WTC11 (cell line): ENCODE data around the gene OTOG. TPM values are rescaled to one million over a fixed set of nuclear protein-coding genes. Genes with fewer than 3 reads are reported as not detected.

Experiments
- ATAC-seq: fragments of 200-7000 bp; cut with Tn5 transposase; 2 replicates; pipeline ENCODE4 v1.10.0; 2021; ENCODE audit warnings: mild to moderate bottlenecking, moderate library complexity
- CTCF ChIA-PET: fragments of 300-600 bp; sonication (Branson Sonifier 250); formaldehyde crosslinking; loops from one replicate; lab custom pipeline; 2021; ENCODE audit warnings: antibody characterized with exemption; lab: Charles Lee
- POLR2A ChIA-PET: fragments of 350-600 bp; sonication (Branson Sonifier 250); formaldehyde crosslinking; loops from one replicate; lab custom pipeline; 2021; ENCODE audit warnings: antibody characterized with exemption; lab: Charles Lee
- DNase-seq: peaks from one replicate; pipeline ENCODE4 v3.0.0; 2021; ENCODE audit warnings: low spot score
- H3K27ac Mint-ChIP-seq: 2 replicates; pipeline ENCODE4 v1.8.0; 2021; ENCODE audit warnings: mixed read lengths
- H3K27me3 Mint-ChIP-seq: 2 replicates; pipeline ENCODE4 v1.8.0; 2021; ENCODE audit warnings: low read depth, mild to moderate bottlenecking, moderate library complexity, mixed read lengths
- H3K36me3 Mint-ChIP-seq: 2 replicates; pipeline ENCODE4 v1.8.0; 2021; ENCODE audit warnings: mixed read lengths
- H3K4me1 Mint-ChIP-seq: 2 replicates; pipeline ENCODE4 v1.8.0; 2022; ENCODE audit warnings: mixed read lengths
- H3K4me3 Mint-ChIP-seq: 2 replicates; pipeline ENCODE4 v1.8.0; 2021; ENCODE audit warnings: mild to moderate bottlenecking, moderate library complexity, mixed read lengths
- H3K9me3 Mint-ChIP-seq: 2 replicates; pipeline ENCODE4 v1.8.0; 2021; ENCODE audit warnings: mixed read lengths
- ATF1 ChIP-seq: sonication (generic); formaldehyde crosslinking; IDR thresholded peaks from 2 replicates; pipeline ENCODE4 v1.8.1; 2023; ENCODE audit warnings: mild to moderate bottlenecking, moderate library complexity, missing genetic modification reagents
- ATF6 ChIP-seq: sonication (generic); formaldehyde crosslinking; IDR thresholded peaks from 2 replicates; pipeline ENCODE4 v1.8.1; 2023; ENCODE audit warnings: mild to moderate bottlenecking, missing genetic modification reagents
- CREB1 ChIP-seq: sonication (generic); formaldehyde crosslinking; IDR thresholded peaks from 2 replicates; pipeline ENCODE4 v1.8.0; 2023; ENCODE audit warnings: mild to moderate bottlenecking, missing genetic modification reagents
- GRHL2 ChIP-seq: fragments of 250-450 bp; sonication (Bioruptor Pico); IDR thresholded peaks from 2 replicates; pipeline ENCODE4 v1.8.0; 2022; ENCODE audit warnings: mild to moderate bottlenecking, moderate library complexity; ENCODE audit not compliant: insufficient replicate concordance, severe bottlenecking
- RORB ChIP-seq: fragments of 250-450 bp; sonication (Bioruptor Pico); IDR thresholded peaks from 2 replicates; pipeline ENCODE4 v1.9.0; 2021; ENCODE audit warnings: mild to moderate bottlenecking
- SP1 ChIP-seq: sonication (generic); formaldehyde crosslinking; conservative IDR thresholded peaks from 2 replicates; pipeline ENCODE4 v1.8.1; 2022; ENCODE audit warnings: missing genetic modification reagents
- STAT6 ChIP-seq: sonication (generic); formaldehyde crosslinking; conservative IDR thresholded peaks from 2 replicates; pipeline ENCODE4 v1.8.1; 2023; ENCODE audit warnings: mild to moderate bottlenecking, low read depth, missing genetic modification reagents, moderate library complexity
- ZBTB21 ChIP-seq: sonication (generic); formaldehyde crosslinking; IDR thresholded peaks from 2 replicates; pipeline ENCODE4 v1.8.1; 2023; ENCODE audit warnings: mild to moderate bottlenecking, missing genetic modification reagents, borderline replicate concordance
- ZNF263 ChIP-seq: sonication (generic); formaldehyde crosslinking; IDR thresholded peaks from 2 replicates; pipeline ENCODE4 v1.8.1; 2022; ENCODE audit warnings: low read depth, mild to moderate bottlenecking, moderate library complexity, missing genetic modification reagents
- ZNF396 ChIP-seq: fragments of 250-450 bp; sonication (Bioruptor Pico); IDR thresholded peaks from 2 replicates; pipeline ENCODE4 v1.8.0; 2021; ENCODE audit warnings: mild to moderate bottlenecking, moderate library complexity, borderline replicate concordance
- ZNF671 ChIP-seq: fragments of 250-450 bp; sonication (Bioruptor Pico); IDR thresholded peaks from 2 replicates; pipeline ENCODE4 v1.8.0; 2021; ENCODE audit warnings: mild to moderate bottlenecking
- ZSCAN18 ChIP-seq: fragments of 250-450 bp; sonication (Bioruptor Pico); IDR thresholded peaks from 2 replicates; pipeline ENCODE4 v2.1.2; 2022; ENCODE audit warnings: mild to moderate bottlenecking, moderate library complexity
- total RNA-seq: library from RNA; stranded (reverse); gene quantifications from 3 replicates; pipeline ENCODE4 v1.2.3, GENCODE V29; 2021
- TF ChIP-seq, protein P1 (sequence below): fragments of 250-450 bp; sonication (Bioruptor Pico); conservative IDR thresholded peaks from 2 replicates; pipeline ENCODE4 v1.9.0; 2021; ENCODE audit warnings: mild to moderate bottlenecking
- TF ChIP-seq, protein P2 (sequence below): fragments of 250-450 bp; sonication (Bioruptor Pico); IDR thresholded peaks from 2 replicates; pipeline ENCODE4 v1.9.0; 2021; ENCODE audit warnings: mild to moderate bottlenecking
- TF ChIP-seq, protein P3 (sequence below): sonication (generic); formaldehyde crosslinking; IDR thresholded peaks from 2 replicates; pipeline ENCODE4 v1.8.1; 2023; ENCODE audit warnings: mild to moderate bottlenecking, missing genetic modification reagents, moderate library complexity
- TF ChIP-seq, protein P4 (sequence below): sonication (generic); formaldehyde crosslinking; IDR thresholded peaks from 2 replicates; pipeline ENCODE4 v1.8.1; 2022; ENCODE audit warnings: low read depth, missing genetic modification reagents, borderline replicate concordance
- TF ChIP-seq, protein P5 (sequence below): fragments of 200-600 bp; IDR thresholded peaks from 2 replicates; pipeline ENCODE4 v1.8.0; 2022; ENCODE audit warnings: antibody characterized with exemption

OTOG gene
- total RNA-seq, 1 experiment from 2014 or later, result 1.4 TPM

- TF ChIP-seq RORB (CRISPR knock-in tag), result no peak
- TF ChIP-seq ZSCAN18 (CRISPR knock-in tag), result no peak
- TF ChIP-seq ATF6 (CRISPR knock-in tag), result no peak
- TF ChIP-seq, all 79 proteins: peak for 0
These were observed 106.6 kb downstream of the OTOG start (continued) for GRCh38 chr11:17653611-17654010.

- ChIA-PET POLR2A (no interaction called here), CTCF (no interaction called here)
- H3K27me3 Mint-ChIP-seq, result peaks cover 43% of the 10 kb centered on the region
- DNase-seq (no peak), ATAC-seq (no peak)
- H3K4me1 Mint-ChIP-seq, result peaks cover 6% of the 10 kb centered on the region
- no peak overlapping the region for H3K4me3 Mint-ChIP-seq
- H3K27ac Mint-ChIP-seq, result no peak overlapping the region
- peaks cover 18% of the 10 kb centered on the region for H3K9me3 Mint-ChIP-seq
- peaks cover 9% of the 10 kb centered on the region for H3K36me3 Mint-ChIP-seq
- TF ChIP-seq ZNF396 (CRISPR knock-in tag), result no peak
- TF ChIP-seq ATF1, result no peak
- no peak for TF ChIP-seq CREB1 (CRISPR knock-in tag)
- TF ChIP-seq, protein P1, sequence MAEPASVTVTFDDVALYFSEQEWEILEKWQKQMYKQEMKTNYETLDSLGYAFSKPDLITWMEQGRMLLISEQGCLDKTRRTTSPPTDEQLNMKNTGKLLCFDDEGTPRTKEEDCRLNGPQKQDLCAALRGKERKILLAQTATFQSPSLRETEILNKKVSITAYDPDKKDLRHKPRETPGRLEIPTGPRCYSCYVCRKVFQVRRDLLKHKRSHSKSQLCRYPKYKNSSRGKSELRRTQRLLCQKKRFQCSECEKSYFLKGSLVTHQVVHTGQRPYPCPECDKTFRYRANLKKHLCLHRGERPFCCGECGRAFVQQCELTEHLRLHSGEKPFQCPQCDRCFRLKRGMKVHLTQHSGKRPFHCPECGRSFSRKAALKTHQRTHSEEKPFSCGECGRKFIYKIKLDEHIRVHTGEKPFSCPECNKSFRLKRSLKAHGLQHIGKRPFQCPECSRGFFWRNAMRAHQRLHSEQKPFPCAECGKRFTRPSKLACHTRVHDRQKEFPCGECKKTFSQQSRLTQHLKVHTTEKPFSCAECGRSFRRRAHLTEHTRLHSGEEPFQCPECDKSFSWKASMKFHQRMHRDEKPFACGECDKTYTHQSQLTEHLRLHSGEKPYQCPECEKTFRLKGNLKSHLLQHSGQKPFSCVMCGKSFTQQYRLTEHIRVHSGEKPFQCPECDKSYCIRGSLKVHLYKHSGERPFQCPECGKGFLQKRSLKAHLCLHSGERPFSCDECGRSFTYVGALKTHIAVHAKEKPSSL, result no peak
- TF ChIP-seq, protein P2, sequence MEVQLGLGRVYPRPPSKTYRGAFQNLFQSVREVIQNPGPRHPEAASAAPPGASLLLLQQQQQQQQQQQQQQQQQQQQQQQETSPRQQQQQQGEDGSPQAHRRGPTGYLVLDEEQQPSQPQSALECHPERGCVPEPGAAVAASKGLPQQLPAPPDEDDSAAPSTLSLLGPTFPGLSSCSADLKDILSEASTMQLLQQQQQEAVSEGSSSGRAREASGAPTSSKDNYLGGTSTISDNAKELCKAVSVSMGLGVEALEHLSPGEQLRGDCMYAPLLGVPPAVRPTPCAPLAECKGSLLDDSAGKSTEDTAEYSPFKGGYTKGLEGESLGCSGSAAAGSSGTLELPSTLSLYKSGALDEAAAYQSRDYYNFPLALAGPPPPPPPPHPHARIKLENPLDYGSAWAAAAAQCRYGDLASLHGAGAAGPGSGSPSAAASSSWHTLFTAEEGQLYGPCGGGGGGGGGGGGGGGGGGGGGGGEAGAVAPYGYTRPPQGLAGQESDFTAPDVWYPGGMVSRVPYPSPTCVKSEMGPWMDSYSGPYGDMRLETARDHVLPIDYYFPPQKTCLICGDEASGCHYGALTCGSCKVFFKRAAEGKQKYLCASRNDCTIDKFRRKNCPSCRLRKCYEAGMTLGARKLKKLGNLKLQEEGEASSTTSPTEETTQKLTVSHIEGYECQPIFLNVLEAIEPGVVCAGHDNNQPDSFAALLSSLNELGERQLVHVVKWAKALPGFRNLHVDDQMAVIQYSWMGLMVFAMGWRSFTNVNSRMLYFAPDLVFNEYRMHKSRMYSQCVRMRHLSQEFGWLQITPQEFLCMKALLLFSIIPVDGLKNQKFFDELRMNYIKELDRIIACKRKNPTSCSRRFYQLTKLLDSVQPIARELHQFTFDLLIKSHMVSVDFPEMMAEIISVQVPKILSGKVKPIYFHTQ (CRISPR knock-in tag), result no peak
- TF ChIP-seq, protein P3, sequence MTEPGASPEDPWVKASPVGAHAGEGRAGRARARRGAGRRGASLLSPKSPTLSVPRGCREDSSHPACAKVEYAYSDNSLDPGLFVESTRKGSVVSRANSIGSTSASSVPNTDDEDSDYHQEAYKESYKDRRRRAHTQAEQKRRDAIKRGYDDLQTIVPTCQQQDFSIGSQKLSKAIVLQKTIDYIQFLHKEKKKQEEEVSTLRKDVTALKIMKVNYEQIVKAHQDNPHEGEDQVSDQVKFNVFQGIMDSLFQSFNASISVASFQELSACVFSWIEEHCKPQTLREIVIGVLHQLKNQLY (CRISPR knock-in tag), result no peak
- TF ChIP-seq ZNF671 (CRISPR knock-in tag), result no peak
- TF ChIP-seq SP1 (CRISPR knock-in tag), result no peak
- TF ChIP-seq ZBTB21 (CRISPR knock-in tag), result no peak
- TF ChIP-seq, protein P4, sequence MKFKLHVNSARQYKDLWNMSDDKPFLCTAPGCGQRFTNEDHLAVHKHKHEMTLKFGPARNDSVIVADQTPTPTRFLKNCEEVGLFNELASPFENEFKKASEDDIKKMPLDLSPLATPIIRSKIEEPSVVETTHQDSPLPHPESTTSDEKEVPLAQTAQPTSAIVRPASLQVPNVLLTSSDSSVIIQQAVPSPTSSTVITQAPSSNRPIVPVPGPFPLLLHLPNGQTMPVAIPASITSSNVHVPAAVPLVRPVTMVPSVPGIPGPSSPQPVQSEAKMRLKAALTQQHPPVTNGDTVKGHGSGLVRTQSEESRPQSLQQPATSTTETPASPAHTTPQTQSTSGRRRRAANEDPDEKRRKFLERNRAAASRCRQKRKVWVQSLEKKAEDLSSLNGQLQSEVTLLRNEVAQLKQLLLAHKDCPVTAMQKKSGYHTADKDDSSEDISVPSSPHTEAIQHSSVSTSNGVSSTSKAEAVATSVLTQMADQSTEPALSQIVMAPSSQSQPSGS (CRISPR knock-in tag), result no peak
- no peak for TF ChIP-seq ATF6 (CRISPR knock-in tag)
- TF ChIP-seq STAT6 (CRISPR knock-in tag), result no peak
- TF ChIP-seq GRHL2 (CRISPR knock-in tag), result no peak
- TF ChIP-seq, protein P5, sequence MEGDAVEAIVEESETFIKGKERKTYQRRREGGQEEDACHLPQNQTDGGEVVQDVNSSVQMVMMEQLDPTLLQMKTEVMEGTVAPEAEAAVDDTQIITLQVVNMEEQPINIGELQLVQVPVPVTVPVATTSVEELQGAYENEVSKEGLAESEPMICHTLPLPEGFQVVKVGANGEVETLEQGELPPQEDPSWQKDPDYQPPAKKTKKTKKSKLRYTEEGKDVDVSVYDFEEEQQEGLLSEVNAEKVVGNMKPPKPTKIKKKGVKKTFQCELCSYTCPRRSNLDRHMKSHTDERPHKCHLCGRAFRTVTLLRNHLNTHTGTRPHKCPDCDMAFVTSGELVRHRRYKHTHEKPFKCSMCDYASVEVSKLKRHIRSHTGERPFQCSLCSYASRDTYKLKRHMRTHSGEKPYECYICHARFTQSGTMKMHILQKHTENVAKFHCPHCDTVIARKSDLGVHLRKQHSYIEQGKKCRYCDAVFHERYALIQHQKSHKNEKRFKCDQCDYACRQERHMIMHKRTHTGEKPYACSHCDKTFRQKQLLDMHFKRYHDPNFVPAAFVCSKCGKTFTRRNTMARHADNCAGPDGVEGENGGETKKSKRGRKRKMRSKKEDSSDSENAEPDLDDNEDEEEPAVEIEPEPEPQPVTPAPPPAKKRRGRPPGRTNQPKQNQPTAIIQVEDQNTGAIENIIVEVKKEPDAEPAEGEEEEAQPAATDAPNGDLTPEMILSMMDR, result no peak
- no peak for TF ChIP-seq ZNF263 (CRISPR knock-in tag)
These were observed 108.6 kb downstream of the OTOG start for GRCh38 chr11:17655682-17656081.
